H9 (cell line): Measurements from ENCODE around the gene TOR1AIP1. TPM values are rescaled to one million over a fixed set of nuclear protein-coding genes. Genes with fewer than 3 reads are reported as not detected.
"Not testable (repeated sequence)": the region's sequence is repeated elsewhere in the genome, so short reads cannot be mapped to it uniquely, and the experiment has no call there.

Experiments used
- DNase-seq: peaks from one replicate; pipeline ENCODE4 v3.0.0-alpha.2; 2017
- H2AFZ ChIP-seq: one replicate; pipeline ENCODE4 v1.6.1; 2013; ENCODE audit warnings: mild to moderate bottlenecking, low read length, control low read depth, moderate library complexity
- H2AK5ac ChIP-seq: 2 replicates; pipeline ENCODE4 v1.6.1; 2013; ENCODE audit warnings: low read length, control low read depth, mixed read lengths; ENCODE audit not compliant: insufficient read length
- H2BK120ac ChIP-seq: one replicate; pipeline ENCODE4 v1.6.1; 2013; ENCODE audit warnings: low read depth, mild to moderate bottlenecking, low read length, control low read depth, inconsistent platforms; ENCODE audit not compliant: poor library complexity, severe bottlenecking
- H2BK12ac ChIP-seq: 2 replicates; pipeline ENCODE4 v1.6.1; 2013; ENCODE audit warnings: low read length, control low read depth, mixed read lengths, low read depth; ENCODE audit not compliant: insufficient read length
- H2BK15ac ChIP-seq: 2 replicates; pipeline ENCODE4 v1.6.1; 2013; ENCODE audit warnings: low read depth, low read length, control low read depth
- H2BK20ac ChIP-seq: one replicate; pipeline ENCODE4 v1.6.1; 2013; ENCODE audit warnings: low read depth, mild to moderate bottlenecking, low read length, control low read depth, inconsistent platforms; ENCODE audit not compliant: poor library complexity, severe bottlenecking
- H2BK5ac ChIP-seq: 2 replicates; pipeline ENCODE4 v1.6.1; 2013; ENCODE audit warnings: low read length, control low read depth, mixed read lengths; ENCODE audit not compliant: insufficient read length
- H3K14ac ChIP-seq: 2 replicates; pipeline ENCODE4 v1.6.1; 2013; ENCODE audit warnings: low read length, control low read depth; ENCODE audit not compliant: insufficient read depth
- H3K18ac ChIP-seq: 2 replicates; pipeline ENCODE4 v1.6.1; 2013; ENCODE audit warnings: low read depth, mild to moderate bottlenecking, mixed read lengths, low read length, control low read depth; ENCODE audit not compliant: insufficient read length
- H3K23ac ChIP-seq: 2 replicates; pipeline ENCODE4 v1.6.1; 2013; ENCODE audit warnings: low read length, control low read depth, mixed read lengths, low read depth; ENCODE audit not compliant: insufficient read length
- H3K23me2 ChIP-seq: 2 replicates; pipeline ENCODE4 v1.6.1; 2013; ENCODE audit warnings: low read depth, mild to moderate bottlenecking, mixed read lengths, low read length, control low read depth; ENCODE audit not compliant: insufficient read length, poor library complexity, severe bottlenecking
- H3K27ac ChIP-seq: 2 replicates; pipeline ENCODE4 v1.5.1; 2013; ENCODE audit warnings: low read length, control low read depth, mixed read lengths, low read depth; ENCODE audit not compliant: insufficient read length
- H3K27me3 ChIP-seq: 2 replicates; pipeline ENCODE4 v1.6.1; 2013; ENCODE audit warnings: low read length, control low read depth, inconsistent platforms; ENCODE audit not compliant: insufficient read depth
- H3K4ac ChIP-seq: 2 replicates; pipeline ENCODE4 v1.6.1; 2013; ENCODE audit warnings: low read depth, mild to moderate bottlenecking, control low read depth, inconsistent platforms, low read length, moderate library complexity
- H3K4me1 ChIP-seq: 2 replicates; pipeline ENCODE4 v1.6.1; 2013; ENCODE audit warnings: low read length, control low read depth, inconsistent platforms; ENCODE audit not compliant: insufficient read depth
- H3K4me2 ChIP-seq: 2 replicates; pipeline ENCODE4 v1.6.1; 2013; ENCODE audit warnings: low read length, control low read depth, mixed read lengths; ENCODE audit not compliant: insufficient read length, insufficient read depth
- H3K56ac ChIP-seq: 2 replicates; pipeline ENCODE4 v1.6.1; 2013; ENCODE audit warnings: low read depth, mild to moderate bottlenecking, mixed read lengths, low read length, control low read depth; ENCODE audit not compliant: insufficient read length
- H3K79me1 ChIP-seq: 2 replicates; pipeline ENCODE4 v1.6.1; 2013; ENCODE audit warnings: low read depth, mild to moderate bottlenecking, moderate library complexity, low read length, control low read depth, inconsistent platforms; ENCODE audit not compliant: insufficient read depth, poor library complexity, severe bottlenecking
- H3K79me2 ChIP-seq: 2 replicates; pipeline ENCODE4 v1.6.1; 2013; ENCODE audit warnings: low read length, control low read depth, inconsistent platforms; ENCODE audit not compliant: insufficient read depth
- H3K9ac ChIP-seq: 2 replicates; pipeline ENCODE4 v1.6.1; 2013; ENCODE audit warnings: low read length, control low read depth, mixed read lengths; ENCODE audit not compliant: insufficient read length; ENCODE audit errors: extremely low read depth
- H3K9me3 ChIP-seq: one replicate; pipeline ENCODE4 v1.6.1; 2013; ENCODE audit warnings: low read depth, low read length, inconsistent platforms; ENCODE audit not compliant: control insufficient read depth
- H3T11ph ChIP-seq: one replicate; pipeline ENCODE4 v1.6.1; 2013; ENCODE audit warnings: mild to moderate bottlenecking, low read length, control low read depth, inconsistent platforms
- H4K20me1 ChIP-seq: one replicate; pipeline ENCODE4 v1.6.1; 2013; ENCODE audit not compliant: control insufficient read depth, insufficient read length, insufficient read depth
- H4K5ac ChIP-seq: 2 replicates; pipeline ENCODE4 v1.6.1; 2013; ENCODE audit warnings: low read depth, mild to moderate bottlenecking, mixed read lengths, low read length, control low read depth; ENCODE audit not compliant: insufficient read length
- H4K8ac ChIP-seq: replicated peaks from 2 replicates; pipeline ENCODE4 v1.6.1; 2013; ENCODE audit warnings: low read length, control low read depth, mixed read lengths, low read depth; ENCODE audit not compliant: insufficient read length
- H4K91ac ChIP-seq: 2 replicates; pipeline ENCODE4 v1.6.1; 2013; ENCODE audit warnings: low read depth, mild to moderate bottlenecking, moderate library complexity, mixed read lengths, low read length, control low read depth; ENCODE audit not compliant: insufficient read length
- H3K27ac Mint-ChIP-seq, 3 experiments: 2 replicates in 2 of 3; 3 replicates in 1 of 3; pipeline ENCODE4 v1.8.0; 2020 to 2021; ENCODE audit warnings: mixed read lengths in 3 of 3, mild to moderate bottlenecking in 1 of 3, moderate library complexity in 1 of 3
- H3K27me3 Mint-ChIP-seq: 2 replicates; pipeline ENCODE4 v1.8.0; 2021; ENCODE audit warnings: low read depth, mild to moderate bottlenecking, moderate library complexity, mixed read lengths
- H3K36me3 Mint-ChIP-seq, 3 experiments: 2 replicates in 2 of 3; 3 replicates in 1 of 3; pipeline ENCODE4 v1.8.0; 2020 to 2021; ENCODE audit warnings: low read depth in 3 of 3, mixed read lengths in 3 of 3; ENCODE audit not compliant: insufficient read depth in 1 of 3
- H3K4me1 Mint-ChIP-seq, 2 experiments: 2 replicates each; pipeline ENCODE4 v1.8.0; 2020; ENCODE audit warnings: mixed read lengths in 2 of 2
- H3K4me3 Mint-ChIP-seq, 2 experiments: 2 replicates in 1 of 2; 3 replicates in 1 of 2; pipeline ENCODE4 v1.8.0; 2020 to 2021; ENCODE audit warnings: mild to moderate bottlenecking in 2 of 2, mixed read lengths in 2 of 2, moderate library complexity in 1 of 2
- H3K9me3 Mint-ChIP-seq, 2 experiments: 2 replicates in 1 of 2; 3 replicates in 1 of 2; pipeline ENCODE4 v1.8.0; 2020; ENCODE audit warnings: mild to moderate bottlenecking in 2 of 2, mixed read lengths in 2 of 2, moderate library complexity in 1 of 2
- WGBS: extraction: QIAGEN DNeasy Blood & Tissue Kit; methylation state at CpG from one replicate; pipeline ENCODE4 v1.1.7; 2013; ENCODE audit warnings: missing lambda C conversion rate, low lambda C conversion rate, mixed read lengths; ENCODE audit not compliant: insufficient read length; ENCODE audit errors: extremely low coverage; 5-methylcytosine and 5-hydroxymethylcytosine counted together
- total RNA-seq: library from RNA; stranded (reverse); gene quantifications from 2 replicates; pipeline ENCODE4 v1.2.1, GENCODE V29; 2021

The TOR1AIP1 gene
- total RNA-seq, 1 experiment from 2014 or later, result 25.5 TPM

DNA sequence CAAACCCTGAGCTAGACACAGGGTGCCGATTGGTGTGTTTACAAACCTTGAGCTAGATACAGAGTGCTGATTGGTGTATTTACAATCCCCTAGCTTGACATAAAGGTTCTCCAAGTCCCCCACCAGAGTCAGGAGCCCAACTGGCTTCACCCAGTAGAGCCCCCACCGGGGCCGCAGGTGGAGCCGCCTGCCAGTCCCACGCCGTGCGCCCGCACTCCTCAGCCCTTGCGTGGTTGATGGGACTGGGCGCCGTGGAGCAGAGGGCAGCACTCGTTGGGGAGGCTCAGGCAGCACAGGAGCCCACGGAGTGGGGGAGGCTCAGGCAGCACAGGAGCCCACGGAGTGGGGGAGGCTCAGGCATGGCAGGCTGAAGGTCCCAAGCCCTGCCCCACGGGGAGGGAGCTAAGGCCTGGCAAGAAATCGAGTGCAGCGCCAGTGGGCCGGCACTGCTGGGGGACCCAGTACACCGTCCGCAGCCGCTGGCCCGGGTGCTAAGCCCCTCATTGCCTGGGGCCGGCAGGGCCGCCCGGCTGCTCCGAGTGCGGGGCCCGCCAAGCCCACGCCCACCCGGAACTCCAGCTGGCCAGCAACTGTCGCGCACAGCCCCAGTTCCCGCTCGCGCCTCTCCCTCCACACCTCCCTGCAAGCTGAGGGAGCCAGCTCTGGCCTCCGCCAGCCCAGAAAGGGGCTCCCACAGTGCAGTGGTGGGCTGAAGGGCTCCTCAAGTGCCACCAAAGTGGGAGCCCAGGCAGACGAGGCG lies 45.2 kb upstream of the TOR1AIP1 start:
- H4K5ac ChIP-seq, H2AK5ac ChIP-seq, H2BK12ac ChIP-seq, H3T11ph ChIP-seq, H3K27ac Mint-ChIP-seq, H2BK5ac ChIP-seq, H2AFZ ChIP-seq, H3K23me2 ChIP-seq, H3K18ac ChIP-seq, H3K9me3 ChIP-seq, H3K27me3 ChIP-seq, H4K91ac ChIP-seq, H3K36me3 Mint-ChIP-seq, H3K56ac ChIP-seq, H2BK120ac ChIP-seq, H3K4me1 ChIP-seq, H4K8ac ChIP-seq, H2BK15ac ChIP-seq, H3K4me2 ChIP-seq, H3K4ac ChIP-seq, H3K79me1 ChIP-seq, H3K79me2 ChIP-seq, H3K9me3 Mint-ChIP-seq, DNase-seq, H3K14ac ChIP-seq, H3K9ac ChIP-seq, H3K23ac ChIP-seq, H4K20me1 ChIP-seq, H3K4me3 Mint-ChIP-seq, H3K27ac ChIP-seq, H3K27me3 Mint-ChIP-seq, H2BK20ac ChIP-seq: not testable (repeated sequence)
- peaks cover 16 to 22% of the 10 kb centered on the region in 2 experiments for H3K4me1 Mint-ChIP-seq
- WGBS, result no CpG with 5 or more reads among the region's 38 CpGs
